OCI-LY7 (cell line): ENCODE measurements around the gene RMND5A. TPM values are rescaled to one million over a fixed set of nuclear protein-coding genes. Genes with fewer than 3 reads are reported as not detected.

Experiments
- BruUV-seq: library from RNA; stranded (reverse); fragments of 400-500 nt; replicated peaks from 2 replicates; lab custom pipeline; 2021; lab: Mats Ljungman, UMichigan
- CTCF ChIA-PET: fragments of 300-600 bp; sonication (Branson Sonifier 250); formaldehyde crosslinking; loops from one replicate; lab custom pipeline; 2022; ENCODE audit warnings: antibody characterized with exemption; ENCODE audit not compliant: unreplicated experiment; lab: Charles Lee
- POLR2A ChIA-PET: fragments of 300-600 bp; sonication (Branson Sonifier 250); formaldehyde crosslinking; loops from one replicate; lab custom pipeline; 2022; ENCODE audit warnings: antibody characterized with exemption; lab: Charles Lee
- DNase-seq: peaks from one replicate; pipeline ENCODE4 v3.0.0-alpha.2; 2015; ENCODE audit warnings: low spot score
- H2AFZ ChIP-seq: fragments of 200-600 bp; sonication (generic), shearing (Covaris generic); 2 replicates; pipeline ENCODE4 v1.6.1; 2014; ENCODE audit warnings: mild to moderate bottlenecking, antibody characterized with exemption, low read length, moderate library complexity
- H3K27ac ChIP-seq: fragments of 200-600 bp; sonication (generic); 2 replicates; pipeline ENCODE4 v1.5.1; 2014; ENCODE audit warnings: mixed run types, low read depth, mild to moderate bottlenecking, moderate library complexity, low read length, inconsistent platforms; ENCODE audit not compliant: poor library complexity, severe bottlenecking
- H3K36me3 ChIP-seq: fragments of 200-600 bp; sonication (generic); 2 replicates; pipeline ENCODE4 v1.6.1; 2014; ENCODE audit warnings: mild to moderate bottlenecking, antibody characterized with exemption, low read length, moderate library complexity, mixed read lengths; ENCODE audit not compliant: insufficient read depth
- H3K4me1 ChIP-seq: fragments of 200-600 bp; sonication (generic); 2 replicates; pipeline ENCODE4 v1.5.1; 2014; ENCODE audit warnings: mild to moderate bottlenecking, low read length; ENCODE audit not compliant: insufficient read depth, poor library complexity, severe bottlenecking
- H3K4me2 ChIP-seq: fragments of 200-600 bp; sonication (generic); 2 replicates; pipeline ENCODE4 v1.6.1; 2014; ENCODE audit warnings: mild to moderate bottlenecking, low read length
- H3K4me3 ChIP-seq: fragments of 200-600 bp; sonication (generic); 2 replicates; pipeline ENCODE4 v1.5.1; 2014; ENCODE audit warnings: mild to moderate bottlenecking, low read depth, low read length; ENCODE audit not compliant: poor library complexity, severe bottlenecking
- H3K79me2 ChIP-seq: fragments of 200-600 bp; sonication (generic); 2 replicates; pipeline ENCODE4 v1.6.1; 2016; ENCODE audit warnings: low read depth, mild to moderate bottlenecking, low read length, moderate library complexity, mixed read lengths; ENCODE audit not compliant: insufficient read depth
- H3K9me2 ChIP-seq: fragments of 200-600 bp; sonication (generic); 2 replicates; pipeline ENCODE4 v1.6.1; 2016; ENCODE audit warnings: mild to moderate bottlenecking, low read length, mixed read lengths; ENCODE audit not compliant: insufficient read depth
- H3K9me3 ChIP-seq: fragments of 200-600 bp; sonication (generic); 2 replicates; pipeline ENCODE4 v1.6.1; 2014; ENCODE audit warnings: mild to moderate bottlenecking, mixed run types, low read length, mixed read lengths
- H4K20me1 ChIP-seq: fragments of 200-600 bp; sonication (generic); 2 replicates; pipeline ENCODE4 v1.6.1; 2014; ENCODE audit warnings: mild to moderate bottlenecking, antibody characterized with exemption, low read length, moderate library complexity, mixed read lengths; ENCODE audit not compliant: insufficient read depth
- EZH2phosphoT487 ChIP-seq: fragments of 200-600 bp; sonication (generic); IDR thresholded peaks from 2 replicates; pipeline ENCODE4 v1.6.1; 2018; ENCODE audit warnings: low read depth, borderline replicate concordance, mild to moderate bottlenecking, mixed run types, antibody characterized with exemption, low read length, moderate library complexity, mixed read lengths
- intact Hi-C: fragments of 100-400 bp; cut with micrococcal nuclease; formaldehyde crosslinking; loops from one replicate; pipeline ENCODE4 v1.10.0; 2022; ENCODE audit not compliant: unreplicated experiment
- total RNA-seq, 2 experiments: library from RNA; depleted of rRNA in 1 of 2; stranded (reverse); fragments of >200 nt in 1 of 2; shearing (Covaris generic) in 1 of 2; gene quantifications; 2 replicates each; pipeline ENCODE4 v1.2.3, GENCODE V29; 2014 to 2022
- TF ChIP-seq, protein P1 (sequence below): fragments of 200-600 bp; sonication (generic); conservative IDR thresholded peaks from 2 replicates; pipeline ENCODE4 v1.5.1; 2014; ENCODE audit warnings: mild to moderate bottlenecking, antibody characterized with exemption, low read length, moderate library complexity, mixed read lengths

The RMND5A gene
- total RNA-seq, 2 experiments from 2014 or later, result 60.6 to 62.7 TPM

DNA sequence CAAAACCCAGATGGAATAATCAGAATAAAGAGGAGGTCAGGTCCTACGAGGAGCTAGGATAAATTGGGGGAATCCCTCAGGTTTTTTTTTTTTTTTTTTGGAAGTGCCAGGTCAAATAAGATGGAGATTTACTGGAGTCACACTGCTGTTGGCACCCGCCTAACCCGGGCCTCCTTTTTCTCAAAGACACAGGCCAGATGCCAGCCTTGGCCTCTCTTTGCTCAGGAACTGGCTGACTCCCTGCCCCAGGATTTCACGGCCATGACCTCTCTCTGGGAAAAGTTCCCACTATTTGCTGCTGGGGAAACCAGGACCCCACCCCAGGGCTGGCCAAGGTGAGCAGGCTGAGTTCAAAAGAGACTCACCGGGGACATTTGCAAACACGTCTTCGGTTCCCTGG is 68.1 kb downstream of the RMND5A start:
- TF ChIP-seq, protein P1, sequence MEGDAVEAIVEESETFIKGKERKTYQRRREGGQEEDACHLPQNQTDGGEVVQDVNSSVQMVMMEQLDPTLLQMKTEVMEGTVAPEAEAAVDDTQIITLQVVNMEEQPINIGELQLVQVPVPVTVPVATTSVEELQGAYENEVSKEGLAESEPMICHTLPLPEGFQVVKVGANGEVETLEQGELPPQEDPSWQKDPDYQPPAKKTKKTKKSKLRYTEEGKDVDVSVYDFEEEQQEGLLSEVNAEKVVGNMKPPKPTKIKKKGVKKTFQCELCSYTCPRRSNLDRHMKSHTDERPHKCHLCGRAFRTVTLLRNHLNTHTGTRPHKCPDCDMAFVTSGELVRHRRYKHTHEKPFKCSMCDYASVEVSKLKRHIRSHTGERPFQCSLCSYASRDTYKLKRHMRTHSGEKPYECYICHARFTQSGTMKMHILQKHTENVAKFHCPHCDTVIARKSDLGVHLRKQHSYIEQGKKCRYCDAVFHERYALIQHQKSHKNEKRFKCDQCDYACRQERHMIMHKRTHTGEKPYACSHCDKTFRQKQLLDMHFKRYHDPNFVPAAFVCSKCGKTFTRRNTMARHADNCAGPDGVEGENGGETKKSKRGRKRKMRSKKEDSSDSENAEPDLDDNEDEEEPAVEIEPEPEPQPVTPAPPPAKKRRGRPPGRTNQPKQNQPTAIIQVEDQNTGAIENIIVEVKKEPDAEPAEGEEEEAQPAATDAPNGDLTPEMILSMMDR, result no peak
- TF ChIP-seq EZH2phosphoT487, result no peak
- Histone ChIP-seq H3K9me3 (no peaks in the 10 kb centered on the region), H3K36me3 (no peaks in the 10 kb centered on the region), H3K9me2 (no peaks in the 10 kb centered on the region), H3K79me2 (no peaks in the 10 kb centered on the region), H4K20me1 (no peaks in the 10 kb centered on the region), H2AFZ (no peak overlapping the region), H3K4me3 (no peak overlapping the region), H3K4me1 (no peaks in the 10 kb centered on the region), H3K4me2 (no peak overlapping the region), H3K27ac (no peak overlapping the region)
- ChIA-PET CTCF (no interaction called here), POLR2A (no interaction called here)
- BruUV-seq, result no TSS peak
- intact Hi-C loops, result no loop called here
- DNase-seq, result no peak

DNA sequence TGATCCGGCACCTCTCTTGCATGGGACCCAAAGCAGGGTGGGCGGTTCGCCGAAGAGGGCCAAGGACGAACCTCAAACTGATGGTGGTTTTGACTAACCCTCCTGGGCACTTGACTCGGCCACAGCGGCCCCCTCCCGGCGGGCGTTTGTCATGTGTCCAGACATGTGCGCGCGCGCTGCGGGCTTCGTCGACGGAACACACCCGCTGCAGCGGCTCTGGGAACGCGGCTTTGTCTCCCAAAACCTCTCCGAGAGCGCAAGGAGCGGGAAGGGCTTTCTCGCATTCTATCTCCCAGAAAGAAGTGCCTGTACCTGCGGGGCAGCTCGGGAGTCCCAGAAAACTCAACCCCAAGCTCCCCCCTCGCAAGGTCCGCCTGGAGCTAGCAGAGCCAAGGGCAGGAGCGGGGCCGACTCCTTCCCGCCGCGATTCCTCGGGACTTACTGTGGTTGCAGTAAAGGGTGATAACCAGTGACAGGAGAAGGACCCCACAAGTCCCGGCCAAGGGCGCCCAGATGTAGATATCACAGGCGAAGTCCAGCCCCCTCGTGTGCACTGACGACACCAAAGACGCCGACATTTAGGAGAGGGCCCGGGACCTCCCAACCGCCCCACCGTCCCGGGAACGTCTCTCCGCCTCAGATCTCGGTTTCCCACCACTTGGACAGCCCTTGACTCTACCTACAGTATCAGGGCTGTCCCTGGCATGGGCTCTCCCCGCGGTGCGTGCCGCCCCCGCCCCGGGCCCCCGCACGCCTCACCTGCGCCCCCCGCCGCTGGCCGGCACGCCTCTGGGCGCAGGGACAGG is 69.0 kb downstream of the RMND5A start:
- no peak for DNase-seq
- H3K36me3 ChIP-seq, result no peaks in the 10 kb centered on the region
- H4K20me1 ChIP-seq, result no peaks in the 10 kb centered on the region
- H3K27ac ChIP-seq, result no peak overlapping the region
- H3K4me1 ChIP-seq, result no peaks in the 10 kb centered on the region
- POLR2A ChIA-PET, result no interaction called here
- CTCF ChIA-PET, result no interaction called here
- no peaks in the 10 kb centered on the region for H3K9me3 ChIP-seq
- BruUV-seq, result no TSS peak
- no peaks in the 10 kb centered on the region for H3K79me2 ChIP-seq
- intact Hi-C loops, result no loop called here
- H3K4me2 ChIP-seq, result no peak overlapping the region
- no peaks in the 10 kb centered on the region for H3K9me2 ChIP-seq
- TF ChIP-seq, protein P1, result no peak
- no peak for TF ChIP-seq EZH2phosphoT487
- H3K4me3 ChIP-seq, result no peak overlapping the region
- H2AFZ ChIP-seq, result no peak overlapping the region

DNA sequence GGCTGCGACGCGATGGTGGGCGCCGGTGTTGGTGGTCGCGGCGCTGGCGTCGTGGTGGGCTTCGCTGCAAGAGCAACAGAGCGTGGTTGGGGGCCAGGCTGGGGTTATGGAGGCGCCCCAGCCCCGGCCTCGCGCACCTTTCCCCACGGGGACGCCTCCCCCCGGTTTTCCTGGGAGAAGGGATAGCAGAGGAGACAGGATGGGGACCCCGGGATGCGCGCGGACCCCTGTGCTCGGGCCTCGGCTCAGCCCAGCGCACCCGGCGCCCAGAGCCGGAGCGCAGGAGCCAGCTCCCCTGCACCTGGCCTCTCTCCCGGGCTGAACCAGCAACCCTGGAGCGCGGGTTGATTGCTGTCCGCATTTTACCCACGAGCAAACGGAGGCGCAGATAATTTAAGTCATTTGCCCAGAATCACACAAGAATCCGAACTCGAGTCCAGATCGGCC is 69.6 kb downstream of the RMND5A start:
- Histone ChIP-seq H3K9me3 (no peaks in the 10 kb centered on the region), H3K36me3 (no peaks in the 10 kb centered on the region), H3K9me2 (no peaks in the 10 kb centered on the region), H3K79me2 (no peaks in the 10 kb centered on the region), H2AFZ (no peak overlapping the region), H3K27ac (no peak overlapping the region), H4K20me1 (no peaks in the 10 kb centered on the region), H3K4me1 (no peaks in the 10 kb centered on the region), H3K4me3 (no peak overlapping the region), H3K4me2 (no peak overlapping the region)
- DNase-seq, result no peak
- TF ChIP-seq, protein P1, result no peak
- TF ChIP-seq EZH2phosphoT487, result no peak
- no TSS peak for BruUV-seq
- ChIA-PET POLR2A (no interaction called here), CTCF (no interaction called here)
- intact Hi-C loops, result no loop called here
